ENCODE results near the gene KNDC1.

KNDC1 gene

GRCh38 chr10:133123746-133124356 lies 36.2 kb upstream of the KNDC1 start:
- DNase-seq, result no peak
- in situ Hi-C loops (cut with MboI; ENCODE audit: low pct_unique_long_range_greater_than_20kb, low sequenced_read_pairs), result no loop called here

GRCh38 chr10:133124357-133125211 lies 35.4 kb upstream of the KNDC1 start:
- in situ Hi-C loops (cut with MboI; ENCODE audit: low pct_unique_long_range_greater_than_20kb, low sequenced_read_pairs), result no loop called here
- DNase-seq, result peak; percentile 23

GRCh38 chr10:133125901-133126300 lies 34.1 kb upstream of the KNDC1 start:
- in situ Hi-C loops (cut with MboI; ENCODE audit: low pct_unique_long_range_greater_than_20kb, low sequenced_read_pairs), result no loop called here

GRCh38 chr10:133126431-133127290 lies 33.4 kb upstream of the KNDC1 start:
- DNase-seq, result no peak
- in situ Hi-C loops (cut with MboI; ENCODE audit: low pct_unique_long_range_greater_than_20kb, low sequenced_read_pairs), result no loop called here

More at GRCh38 chr10:133125901-133126300, 34.1 kb upstream of the KNDC1 start:
- no peak for DNase-seq

- no peak for DNase-seq
- in situ Hi-C loops (cut with MboI; ENCODE audit: low pct_unique_long_range_greater_than_20kb, low sequenced_read_pairs), result no loop called here
Measured at GRCh38 chr10:133127291-133128125, 32.5 kb upstream of the KNDC1 start.

GRCh38 chr10:133128126-133129070 lies 31.6 kb upstream of the KNDC1 start:
- DNase-seq, result no peak
- in situ Hi-C loops (cut with MboI; ENCODE audit: low pct_unique_long_range_greater_than_20kb, low sequenced_read_pairs), result no loop called here

- in situ Hi-C loops (cut with MboI; ENCODE audit: low pct_unique_long_range_greater_than_20kb, low sequenced_read_pairs), result no loop called here
Measured at GRCh38 chr10:133129071-133129858, 30.8 kb upstream of the KNDC1 start.

GRCh38 chr10:133129859-133130495 lies 30.0 kb upstream of the KNDC1 start:
- in situ Hi-C loops (cut with MboI; ENCODE audit: low pct_unique_long_range_greater_than_20kb, low sequenced_read_pairs), result no loop called here
- no peak for DNase-seq

More at GRCh38 chr10:133129071-133129858, 30.8 kb upstream of the KNDC1 start:
- DNase-seq, result no peak

GRCh38 chr10:133130602-133131001 lies 29.4 kb upstream of the KNDC1 start:
- in situ Hi-C loops (cut with MboI; ENCODE audit: low pct_unique_long_range_greater_than_20kb, low sequenced_read_pairs), result no loop called here
- DNase-seq, result no peak

- DNase-seq, result no peak
- in situ Hi-C loops (cut with MboI; ENCODE audit: low pct_unique_long_range_greater_than_20kb, low sequenced_read_pairs), result no loop called here
Measured at GRCh38 chr10:133131053-133131452, 29.0 kb upstream of the KNDC1 start.

GRCh38 chr10:133131734-133132472 lies 28.1 kb upstream of the KNDC1 start:
- in situ Hi-C loops (cut with MboI; ENCODE audit: low pct_unique_long_range_greater_than_20kb, low sequenced_read_pairs), result no loop called here
- DNase-seq, result no peak

GRCh38 chr10:133132473-133133291 lies 27.3 kb upstream of the KNDC1 start:
- DNase-seq, result no peak
- in situ Hi-C loops (cut with MboI; ENCODE audit: low pct_unique_long_range_greater_than_20kb, low sequenced_read_pairs), result no loop called here

- in situ Hi-C loops (cut with MboI; ENCODE audit: low pct_unique_long_range_greater_than_20kb, low sequenced_read_pairs), result no loop called here
- DNase-seq, result no peak
Measured at GRCh38 chr10:133133471-133134231, 26.4 kb upstream of the KNDC1 start.

- in situ Hi-C loops (cut with MboI; ENCODE audit: low pct_unique_long_range_greater_than_20kb, low sequenced_read_pairs), result no loop called here
- DNase-seq, result no peak
Measured at GRCh38 chr10:133134411-133135115, 25.5 kb upstream of the KNDC1 start.

Measured in KBM-7 (cell line).